Kidney epithelial cell (primary cell): ENCODE measurements around the gene MYH7B. TPM values are rescaled to one million over a fixed set of nuclear protein-coding genes. Genes with fewer than 3 reads are reported as not detected.

Experiments
- DNase-seq: peaks from one replicate; pipeline ENCODE4 v3.0.0-alpha.2; 2010; ENCODE audit warnings: low read depth
- H3K27me3 ChIP-seq: 2 replicates; pipeline ENCODE4 v1.6.0; 2011; ENCODE audit warnings: low read length; ENCODE audit not compliant: control insufficient read depth, insufficient read depth
- H3K36me3 ChIP-seq: 2 replicates; pipeline ENCODE4 v1.5.1; 2011; ENCODE audit warnings: low read length; ENCODE audit not compliant: control insufficient read depth, insufficient read depth
- H3K4me3 ChIP-seq: 2 replicates; pipeline ENCODE4 v1.5.1; 2011; ENCODE audit warnings: low read depth, mild to moderate bottlenecking, control low read depth, low read length
- total RNA-seq: library from RNA; depleted of rRNA; stranded (reverse); fragments of >200 nt; gene quantifications from 2 replicates; pipeline ENCODE4 v1.2.3, GENCODE V29; 2015
- TF ChIP-seq, protein P1 (sequence below): IDR thresholded peaks from 2 replicates; pipeline ENCODE4 v1.5.1; 2011; ENCODE audit warnings: mild to moderate bottlenecking, moderate library complexity, low read length, control low read depth, inconsistent platforms; ENCODE audit not compliant: insufficient read depth, poor library complexity, severe bottlenecking

MYH7B gene
- total RNA-seq, 1 donor from 2014 or later: 0.04 TPM

DNA sequence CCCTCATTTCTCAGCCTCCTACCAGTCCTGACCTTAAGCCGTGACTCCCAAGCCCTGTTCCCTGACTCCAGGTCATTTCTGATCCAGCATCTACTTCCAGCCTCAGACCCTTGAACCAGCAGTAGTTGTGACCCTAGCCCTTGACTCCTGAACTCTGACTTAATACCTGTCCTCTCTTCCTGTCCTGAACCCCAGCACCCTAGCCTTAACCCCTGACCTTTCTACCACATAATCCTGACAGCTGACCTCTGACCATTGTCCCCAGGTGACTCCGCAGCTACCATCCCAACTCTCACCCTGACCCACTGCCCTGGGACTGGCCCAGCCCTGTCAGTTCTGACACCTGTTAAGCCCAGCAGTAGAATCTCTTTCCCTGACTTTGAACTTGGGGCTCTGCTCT lies 42.1 kb downstream of the MYH7B start:
- TF ChIP-seq, protein P1, sequence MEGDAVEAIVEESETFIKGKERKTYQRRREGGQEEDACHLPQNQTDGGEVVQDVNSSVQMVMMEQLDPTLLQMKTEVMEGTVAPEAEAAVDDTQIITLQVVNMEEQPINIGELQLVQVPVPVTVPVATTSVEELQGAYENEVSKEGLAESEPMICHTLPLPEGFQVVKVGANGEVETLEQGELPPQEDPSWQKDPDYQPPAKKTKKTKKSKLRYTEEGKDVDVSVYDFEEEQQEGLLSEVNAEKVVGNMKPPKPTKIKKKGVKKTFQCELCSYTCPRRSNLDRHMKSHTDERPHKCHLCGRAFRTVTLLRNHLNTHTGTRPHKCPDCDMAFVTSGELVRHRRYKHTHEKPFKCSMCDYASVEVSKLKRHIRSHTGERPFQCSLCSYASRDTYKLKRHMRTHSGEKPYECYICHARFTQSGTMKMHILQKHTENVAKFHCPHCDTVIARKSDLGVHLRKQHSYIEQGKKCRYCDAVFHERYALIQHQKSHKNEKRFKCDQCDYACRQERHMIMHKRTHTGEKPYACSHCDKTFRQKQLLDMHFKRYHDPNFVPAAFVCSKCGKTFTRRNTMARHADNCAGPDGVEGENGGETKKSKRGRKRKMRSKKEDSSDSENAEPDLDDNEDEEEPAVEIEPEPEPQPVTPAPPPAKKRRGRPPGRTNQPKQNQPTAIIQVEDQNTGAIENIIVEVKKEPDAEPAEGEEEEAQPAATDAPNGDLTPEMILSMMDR: no peak
- no peak for DNase-seq
- no peaks in the 10 kb centered on the region for H3K27me3 ChIP-seq
- peaks cover 5% of the 10 kb centered on the region for H3K36me3 ChIP-seq
- H3K4me3 ChIP-seq: no peak overlapping the region

DNA sequence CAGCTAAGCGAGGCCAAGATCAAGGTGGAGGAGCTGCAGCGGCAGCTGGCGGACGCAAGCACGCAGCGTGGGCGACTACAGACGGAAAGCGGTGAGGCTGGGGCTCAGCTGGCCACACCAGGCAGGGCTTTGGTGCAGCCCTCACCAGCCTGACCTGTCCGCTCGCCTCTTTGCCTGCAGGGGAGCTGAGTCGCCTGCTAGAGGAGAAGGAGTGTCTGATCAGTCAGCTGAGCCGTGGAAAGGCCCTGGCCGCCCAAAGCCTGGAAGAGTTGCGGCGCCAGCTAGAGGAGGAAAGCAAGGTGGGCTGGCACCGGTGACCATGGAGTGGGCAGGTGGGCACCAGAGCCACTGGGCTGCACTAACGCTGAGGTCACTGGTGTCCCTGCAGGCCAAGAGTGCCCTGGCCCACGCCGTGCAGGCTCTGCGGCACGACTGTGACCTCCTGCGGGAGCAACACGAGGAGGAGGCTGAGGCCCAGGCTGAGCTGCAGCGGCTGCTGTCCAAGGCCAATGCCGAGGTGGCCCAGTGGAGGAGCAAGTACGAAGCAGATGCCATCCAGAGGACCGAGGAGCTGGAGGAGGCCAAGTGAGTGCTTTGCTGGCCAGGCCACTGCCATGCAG lies 42.8 kb downstream of the MYH7B start:
- no peak for DNase-seq
- TF ChIP-seq, protein P1: peak; percentile 27
- H3K36me3 ChIP-seq: peaks cover 5% of the 10 kb centered on the region
- H3K27me3 ChIP-seq: no peaks in the 10 kb centered on the region
- no peak overlapping the region for H3K4me3 ChIP-seq

DNA sequence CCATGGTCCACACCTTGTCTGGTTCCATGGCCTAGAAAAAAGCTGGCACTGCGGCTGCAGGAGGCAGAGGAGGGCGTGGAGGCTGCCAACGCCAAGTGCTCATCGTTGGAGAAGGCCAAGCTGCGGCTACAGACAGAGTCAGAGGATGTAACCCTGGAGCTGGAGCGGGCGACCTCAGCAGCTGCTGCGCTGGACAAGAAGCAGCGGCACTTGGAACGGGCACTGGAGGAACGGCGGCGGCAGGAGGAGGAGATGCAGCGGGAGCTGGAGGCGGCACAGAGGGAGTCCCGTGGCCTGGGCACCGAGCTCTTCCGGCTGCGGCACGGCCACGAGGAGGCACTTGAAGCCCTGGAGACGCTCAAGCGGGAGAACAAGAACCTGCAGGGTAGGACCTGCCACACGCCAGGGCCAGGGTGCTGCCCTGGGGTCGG lies 43.4 kb downstream of the MYH7B start:
- TF ChIP-seq, protein P1: no peak
- H3K4me3 ChIP-seq: no peak overlapping the region
- DNase-seq: no peak
- no peaks in the 10 kb centered on the region for H3K27me3 ChIP-seq
- H3K36me3 ChIP-seq: peaks cover 5% of the 10 kb centered on the region

DNA sequence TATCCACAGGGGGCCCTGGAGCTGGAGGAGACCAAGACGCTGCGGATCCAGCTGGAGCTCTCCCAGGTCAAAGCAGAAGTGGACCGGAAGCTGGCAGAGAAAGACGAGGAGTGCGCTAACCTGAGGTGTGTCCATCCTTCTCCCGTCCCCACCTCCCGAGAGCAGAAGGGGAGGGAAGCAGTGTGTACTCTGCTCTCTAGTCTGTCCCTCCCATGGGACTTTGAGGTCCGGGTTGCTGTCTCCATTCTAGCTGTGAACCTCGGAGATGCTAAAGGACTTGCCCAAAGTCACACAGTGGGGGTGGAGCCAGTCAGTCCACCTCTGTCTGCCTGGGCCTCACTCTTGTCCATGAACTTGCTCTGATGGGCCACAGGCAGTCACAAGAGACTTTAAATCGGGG lies 44.1 kb downstream of the MYH7B start:
- no peak for DNase-seq
- H3K4me3 ChIP-seq: no peak overlapping the region
- no peaks in the 10 kb centered on the region for H3K27me3 ChIP-seq
- H3K36me3 ChIP-seq: peaks cover 5% of the 10 kb centered on the region
- TF ChIP-seq, protein P1: no peak

DNA sequence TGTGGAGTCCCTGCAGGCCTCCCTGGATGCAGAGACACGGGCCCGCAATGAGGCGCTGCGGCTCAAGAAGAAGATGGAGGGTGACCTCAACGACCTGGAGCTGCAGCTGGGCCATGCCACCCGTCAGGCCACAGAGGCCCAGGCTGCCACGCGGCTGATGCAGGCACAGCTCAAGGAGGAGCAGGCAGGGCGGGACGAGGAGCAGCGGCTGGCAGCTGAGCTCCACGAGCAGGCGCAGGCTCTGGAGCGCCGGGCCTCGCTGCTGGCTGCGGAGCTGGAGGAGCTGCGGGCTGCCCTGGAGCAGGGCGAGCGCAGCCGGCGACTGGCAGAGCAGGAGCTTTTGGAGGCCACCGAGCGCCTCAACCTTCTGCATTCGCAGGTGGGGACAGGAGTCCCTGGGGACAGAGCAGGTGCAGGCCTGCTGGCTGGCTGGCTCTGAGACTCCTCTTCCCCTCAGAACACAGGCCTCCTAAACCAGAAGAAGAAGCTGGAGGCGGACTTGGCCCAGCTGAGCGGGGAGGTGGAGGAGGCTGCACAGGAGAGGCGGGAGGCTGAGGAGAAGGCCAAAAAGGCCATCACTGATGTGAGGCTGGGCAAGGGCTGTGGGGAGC lies 44.7 kb downstream of the MYH7B start:
- DNase-seq: no peak
- no peaks in the 10 kb centered on the region for H3K27me3 ChIP-seq
- peaks cover 5% of the 10 kb centered on the region for H3K36me3 ChIP-seq
- H3K4me3 ChIP-seq: no peak overlapping the region
- TF ChIP-seq, protein P1: no peak

DNA sequence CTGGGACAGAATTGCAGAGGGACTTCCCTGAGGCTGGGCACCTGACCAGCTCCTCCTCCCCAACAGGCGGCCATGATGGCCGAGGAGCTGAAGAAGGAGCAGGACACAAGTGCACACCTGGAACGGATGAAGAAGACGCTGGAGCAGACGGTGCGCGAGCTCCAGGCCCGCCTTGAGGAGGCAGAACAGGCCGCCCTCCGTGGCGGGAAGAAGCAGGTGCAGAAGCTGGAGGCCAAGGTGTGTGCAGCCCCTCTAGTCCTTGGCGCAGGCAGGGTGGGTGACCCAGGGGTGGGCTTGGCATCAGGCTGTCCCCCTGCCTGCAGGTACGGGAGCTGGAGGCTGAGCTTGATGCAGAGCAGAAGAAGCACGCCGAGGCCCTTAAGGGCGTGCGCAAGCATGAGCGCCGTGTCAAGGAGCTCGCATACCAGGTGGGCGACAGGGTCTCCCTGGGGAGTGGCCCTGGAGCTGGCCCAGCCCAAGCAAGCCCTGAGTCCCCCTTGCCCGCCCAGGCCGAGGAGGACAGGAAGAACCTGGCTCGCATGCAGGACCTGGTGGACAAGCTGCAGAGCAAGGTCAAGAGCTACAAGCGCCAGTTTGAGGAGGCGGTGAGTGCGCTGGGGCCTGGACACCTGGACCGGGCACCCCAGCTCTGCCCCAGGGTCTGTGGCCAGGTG lies 45.4 kb downstream of the MYH7B start:
- peaks cover 5% of the 10 kb centered on the region for H3K36me3 ChIP-seq
- DNase-seq: no peak
- TF ChIP-seq, protein P1: no peak

More for the DNA sequence above, 45.4 kb downstream of the MYH7B start:
- Histone ChIP-seq H3K4me3 (no peak overlapping the region), H3K27me3 (no peaks in the 10 kb centered on the region)
